Measurements from ENCODE around the gene BCL3.
A peak's percentile ranks its signal among the peaks of the same experiment; 100 is the strongest.
"Not testable (repeated sequence)": the region's sequence is repeated elsewhere in the genome, so short reads cannot be mapped to it uniquely, and the experiment has no call there.

BCL3 gene, protein sequence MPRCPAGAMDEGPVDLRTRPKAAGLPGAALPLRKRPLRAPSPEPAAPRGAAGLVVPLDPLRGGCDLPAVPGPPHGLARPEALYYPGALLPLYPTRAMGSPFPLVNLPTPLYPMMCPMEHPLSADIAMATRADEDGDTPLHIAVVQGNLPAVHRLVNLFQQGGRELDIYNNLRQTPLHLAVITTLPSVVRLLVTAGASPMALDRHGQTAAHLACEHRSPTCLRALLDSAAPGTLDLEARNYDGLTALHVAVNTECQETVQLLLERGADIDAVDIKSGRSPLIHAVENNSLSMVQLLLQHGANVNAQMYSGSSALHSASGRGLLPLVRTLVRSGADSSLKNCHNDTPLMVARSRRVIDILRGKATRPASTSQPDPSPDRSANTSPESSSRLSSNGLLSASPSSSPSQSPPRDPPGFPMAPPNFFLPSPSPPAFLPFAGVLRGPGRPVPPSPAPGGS

DNA sequence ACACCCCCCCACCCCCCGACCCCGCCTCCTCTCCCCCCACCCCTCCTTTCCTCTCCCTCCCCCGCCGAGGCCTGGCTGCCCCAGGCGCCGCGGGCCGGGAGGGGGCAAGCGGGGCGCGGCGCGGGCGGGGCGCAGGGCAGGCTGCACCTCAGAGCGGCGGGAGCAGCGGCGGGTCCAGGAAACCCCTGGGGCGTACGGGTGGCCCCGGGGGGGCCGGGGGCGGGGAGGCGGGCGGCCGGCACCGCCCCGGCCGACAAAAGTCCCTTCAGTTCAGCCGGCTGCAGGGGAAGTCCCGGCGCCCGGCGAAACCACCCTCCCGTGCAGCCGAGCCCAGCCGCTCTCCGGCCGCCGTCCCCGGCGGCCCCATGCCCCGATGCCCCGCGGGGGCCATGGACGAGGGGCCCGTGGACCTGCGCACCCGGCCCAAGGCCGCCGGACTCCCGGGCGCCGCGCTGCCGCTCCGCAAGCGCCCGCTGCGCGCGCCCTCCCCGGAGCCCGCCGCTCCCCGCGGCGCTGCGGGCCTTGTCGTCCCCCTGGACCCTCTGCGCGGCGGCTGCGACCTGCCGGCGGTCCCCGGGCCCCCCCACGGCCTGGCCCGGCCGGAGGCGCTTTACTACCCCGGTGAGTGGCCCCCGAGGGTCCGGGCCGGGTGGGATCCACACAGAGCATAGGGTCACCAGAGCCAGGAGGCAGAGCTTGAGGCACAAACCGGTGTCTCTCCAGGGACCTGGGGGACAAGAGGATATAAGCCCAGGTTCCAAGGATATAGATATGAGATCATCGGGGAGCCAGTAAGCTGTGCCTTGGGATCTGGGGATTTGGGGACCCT lies at the start of gene BCL3:
Gene BCL3, plus strand, starts transcription at position 283 of the 829 bp plus-strand sequence. Its CDS starts 83 bp downstream, at position 366.
- DNase-seq: peak; percentile 82

DNA sequence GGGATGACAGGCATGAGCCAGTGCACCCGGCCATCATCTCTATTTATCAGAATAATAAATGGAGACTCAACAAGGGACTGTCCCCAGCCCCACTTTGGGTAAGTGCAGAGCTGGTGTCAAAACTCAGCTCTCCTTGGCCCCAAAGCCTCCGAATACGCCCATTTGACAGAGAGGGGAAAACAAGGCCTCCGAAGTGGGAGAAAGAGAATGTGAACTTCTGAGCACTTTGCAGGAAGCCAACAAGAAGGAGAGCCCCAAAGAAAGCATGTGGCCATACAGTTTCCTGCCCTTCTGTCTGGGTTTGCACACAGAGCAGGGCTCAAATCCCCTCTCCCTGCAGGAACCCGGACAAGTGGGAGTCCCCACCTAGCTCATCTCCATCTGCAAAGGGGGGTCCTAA lies 48.0 kb upstream of the BCL3 start:
- no peak for DNase-seq

DNA sequence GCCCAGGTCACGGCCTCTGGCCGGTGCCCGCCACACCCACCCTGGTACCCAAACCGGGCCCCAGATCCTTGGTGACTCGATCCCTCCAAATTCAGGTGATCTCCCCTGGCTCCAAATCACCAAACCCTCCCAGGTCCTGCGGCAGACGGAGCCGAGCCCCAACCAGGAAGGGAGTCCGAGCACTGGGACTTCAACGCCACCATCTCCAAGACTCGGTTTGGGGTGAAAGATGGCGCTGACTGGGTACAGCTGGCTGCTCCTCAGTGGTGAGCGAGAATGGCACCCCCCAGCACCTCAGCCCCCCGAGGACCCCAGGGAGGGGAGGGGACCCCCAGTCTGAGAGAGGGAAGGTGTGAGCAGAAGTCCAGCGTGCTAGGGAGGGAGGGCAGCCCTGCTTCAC lies 47.3 kb upstream of the BCL3 start:
- DNase-seq: no peak

DNA sequence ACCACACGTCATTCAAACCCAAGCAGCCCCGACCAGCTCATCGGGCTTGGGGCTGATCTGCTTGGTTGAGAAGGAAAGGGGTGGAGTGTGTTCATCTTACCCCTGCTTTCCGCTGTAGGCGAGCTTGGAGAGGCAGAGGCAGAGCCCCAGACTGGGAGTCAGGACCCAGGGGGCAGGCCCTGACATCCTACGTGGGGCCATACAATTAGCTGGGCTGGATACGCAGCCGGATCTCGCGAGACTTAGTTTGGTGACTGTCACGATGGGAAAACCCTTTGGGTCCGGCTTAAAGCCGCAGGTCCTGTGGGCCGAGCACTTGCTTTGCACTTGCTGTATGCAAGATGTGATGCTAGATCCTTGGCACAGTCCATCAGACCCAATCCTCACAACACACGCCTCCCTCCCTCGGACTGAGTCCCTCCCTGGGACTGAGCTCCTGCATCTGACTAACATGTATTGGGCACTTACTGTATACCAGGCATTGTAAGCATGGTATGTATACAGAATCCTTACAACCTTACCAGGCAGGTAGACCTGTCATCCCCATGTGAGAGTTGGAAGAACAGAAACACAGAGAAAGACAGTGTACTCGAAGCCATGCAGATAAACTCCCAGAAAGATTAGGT lies 45.8 kb upstream of the BCL3 start:
- DNase-seq: no peak

DNA sequence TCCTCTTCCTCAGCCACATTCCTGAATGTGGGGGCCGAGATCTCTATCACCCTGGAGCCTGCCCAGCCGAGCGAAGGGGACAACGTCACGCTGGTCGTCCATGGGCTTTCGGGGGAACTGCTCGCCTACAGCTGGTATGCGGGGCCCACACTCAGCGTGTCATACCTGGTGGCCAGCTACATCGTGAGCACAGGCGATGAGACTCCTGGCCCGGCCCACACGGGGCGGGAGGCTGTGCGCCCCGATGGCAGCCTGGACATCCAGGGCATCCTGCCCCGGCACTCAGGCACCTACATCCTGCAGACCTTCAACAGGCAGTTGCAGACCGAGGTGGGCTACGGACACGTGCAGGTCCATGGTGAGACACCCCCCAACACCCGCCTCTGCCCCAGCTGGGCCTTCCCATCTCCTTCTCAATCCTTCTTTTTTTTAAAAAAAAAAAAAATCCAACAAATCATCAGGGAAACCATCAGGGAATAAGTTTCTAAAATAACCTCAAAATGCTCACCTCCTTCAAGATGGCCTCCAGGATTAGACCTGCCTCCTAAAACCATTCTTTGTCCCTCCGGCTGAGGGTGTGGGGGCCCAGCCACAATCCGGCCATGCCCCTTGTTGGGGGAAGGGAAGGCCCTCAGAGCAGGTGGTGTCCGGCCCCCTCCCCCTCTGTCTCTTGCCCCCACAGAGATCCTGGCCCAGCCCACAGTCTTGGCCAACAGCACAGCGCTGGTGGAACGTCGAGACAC lies 45.0 kb upstream of the BCL3 start:
- no peak for DNase-seq

DNA sequence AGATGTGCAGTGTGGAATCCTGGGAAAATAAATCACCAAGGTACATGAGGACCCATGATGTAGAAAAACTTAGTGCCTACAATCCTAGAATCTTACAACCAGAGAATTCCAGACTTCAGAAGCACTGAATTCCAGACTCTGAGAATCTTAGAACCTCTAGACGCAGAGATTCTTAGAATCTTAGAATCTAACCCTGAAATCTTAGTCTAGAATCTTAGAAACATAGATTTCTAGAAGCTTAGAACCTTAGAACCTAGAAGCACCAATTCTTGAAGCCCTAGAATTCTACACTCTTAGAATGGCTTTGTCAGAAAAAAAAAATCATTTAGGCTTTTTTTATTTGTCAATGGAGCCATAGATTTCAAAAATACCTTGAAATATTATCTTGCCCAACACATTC lies 43.5 kb upstream of the BCL3 start:
- no peak for DNase-seq

DNA sequence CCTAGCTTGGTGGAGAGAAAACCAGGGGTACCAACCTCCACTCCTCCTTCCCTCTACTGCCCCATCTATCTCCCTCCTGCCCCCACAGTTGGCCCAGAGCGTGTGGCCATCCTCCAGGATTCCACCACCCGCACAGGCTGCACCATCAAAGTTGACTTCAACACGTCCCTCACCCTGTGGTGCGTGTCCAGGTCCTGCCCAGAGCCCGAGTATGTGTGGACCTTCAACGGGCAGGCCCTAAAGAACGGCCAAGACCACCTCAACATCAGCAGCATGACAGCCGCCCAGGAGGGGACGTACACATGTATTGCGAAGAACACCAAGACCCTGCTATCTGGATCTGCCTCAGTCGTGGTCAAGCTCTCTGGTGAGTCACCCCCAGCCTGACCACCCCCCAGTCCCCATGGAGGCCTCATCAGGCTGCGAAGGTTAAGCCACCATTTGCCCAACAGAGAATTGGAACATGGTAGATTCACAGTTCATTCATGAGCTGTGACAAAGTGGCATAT lies 43.0 kb upstream of the BCL3 start:
- no peak for DNase-seq

DNA sequence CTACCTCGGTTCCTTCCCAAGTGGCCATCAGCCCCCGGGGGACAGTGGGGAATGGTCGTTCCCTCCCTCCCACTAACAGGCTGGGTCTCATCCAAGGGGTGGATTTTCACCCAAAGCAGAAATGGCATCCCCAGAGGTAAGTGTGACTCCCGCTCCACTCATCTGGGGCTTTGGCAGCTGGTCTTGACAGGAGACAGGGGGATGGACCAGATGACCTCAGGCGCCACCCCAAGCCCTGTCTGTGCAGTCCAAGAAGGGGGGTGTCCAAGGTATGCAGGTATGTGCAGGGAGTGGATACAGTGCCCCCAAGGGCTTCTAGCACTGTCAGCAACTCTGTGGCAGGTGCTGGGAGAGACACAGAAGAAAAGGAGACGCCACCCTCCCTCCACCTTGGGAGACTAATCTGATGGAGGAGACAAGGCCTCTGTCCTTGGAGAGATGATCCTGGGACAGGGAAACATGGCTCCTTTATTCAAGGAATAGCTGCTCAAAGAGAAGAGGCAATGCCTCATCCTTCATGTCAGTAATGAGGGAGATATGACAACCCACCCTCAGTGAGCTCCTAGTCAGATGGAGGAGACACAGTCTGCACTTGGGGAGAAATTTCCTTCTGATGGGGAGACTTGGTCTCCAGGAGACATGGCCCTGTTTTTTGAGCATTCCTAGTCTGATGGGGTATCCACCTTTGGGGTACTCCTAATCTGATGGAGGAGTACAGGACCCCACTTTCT lies 41.8 kb upstream of the BCL3 start:
- DNase-seq: no peak

DNA sequence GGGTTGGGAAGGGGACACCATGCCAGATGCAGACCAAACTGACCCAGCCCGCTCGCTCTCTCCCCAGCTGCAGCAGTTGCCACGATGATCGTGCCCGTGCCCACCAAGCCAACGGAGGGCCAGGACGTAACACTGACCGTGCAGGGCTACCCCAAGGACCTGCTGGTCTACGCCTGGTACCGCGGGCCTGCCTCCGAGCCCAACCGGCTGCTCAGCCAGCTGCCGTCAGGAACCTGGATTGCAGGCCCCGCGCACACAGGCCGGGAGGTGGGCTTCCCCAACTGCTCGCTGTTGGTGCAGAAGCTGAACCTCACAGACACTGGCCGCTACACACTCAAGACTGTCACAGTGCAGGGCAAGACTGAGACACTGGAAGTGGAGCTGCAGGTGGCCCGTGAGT lies 40.7 kb upstream of the BCL3 start:
- no peak for DNase-seq

DNA sequence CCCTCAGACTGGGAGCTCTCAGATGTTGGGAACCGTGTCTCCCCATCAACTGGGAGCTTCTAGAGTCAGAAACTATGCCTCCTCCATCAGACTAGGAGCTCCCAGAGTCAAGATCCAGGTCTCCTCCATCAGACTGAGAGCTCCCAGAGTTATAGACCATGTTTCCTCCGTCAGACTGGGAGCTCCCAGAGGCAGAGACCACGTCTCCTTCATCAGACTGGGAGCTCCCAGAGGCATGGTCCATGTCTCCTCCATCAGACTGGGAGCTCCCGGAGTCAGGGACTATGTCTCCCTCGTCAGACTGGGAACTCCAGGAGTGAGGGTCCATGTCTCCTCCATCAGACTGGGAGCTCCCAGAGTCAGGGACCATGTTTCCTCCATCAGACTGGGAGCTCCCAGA lies 39.6 kb upstream of the BCL3 start:
- DNase-seq: no peak

DNA sequence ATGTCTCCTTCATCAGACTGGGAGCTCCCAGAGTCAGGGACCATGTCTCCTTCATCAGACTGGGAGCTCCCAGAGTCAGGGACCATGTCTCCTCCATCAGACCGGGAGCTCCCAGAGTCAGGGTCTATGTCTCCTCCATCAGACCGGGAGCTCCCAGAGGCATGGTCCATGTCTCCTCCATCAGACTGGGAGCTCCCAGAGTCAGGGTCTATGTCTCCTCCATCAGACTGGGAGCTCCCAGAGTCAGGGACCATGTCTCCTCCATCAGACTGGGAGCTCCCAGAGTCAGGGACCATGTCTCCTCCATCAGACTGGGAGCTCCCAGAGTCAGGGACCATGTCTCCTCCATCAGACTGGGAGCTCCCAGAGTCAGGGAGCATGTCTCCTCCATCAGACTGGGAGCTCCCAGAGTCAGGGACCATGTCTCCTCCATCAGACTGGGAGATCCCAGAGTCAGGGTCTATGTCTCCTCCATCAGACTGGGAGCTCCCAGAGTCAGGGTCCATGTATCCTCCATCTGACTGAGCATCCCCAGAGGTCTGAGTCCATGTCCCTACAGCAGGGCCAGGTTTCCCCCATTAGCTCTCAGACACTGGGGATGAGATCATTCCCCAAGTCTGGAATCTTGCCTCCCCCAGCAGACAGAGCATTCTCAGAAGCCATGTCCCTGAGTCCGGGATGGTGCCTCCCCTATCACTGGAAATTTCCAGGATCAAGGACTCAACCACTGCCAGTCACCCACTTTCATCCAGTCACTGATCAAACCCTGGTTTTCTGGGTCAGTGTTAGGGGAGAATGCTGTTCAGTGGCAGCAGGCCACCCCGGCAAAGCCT lies 38.9 kb upstream of the BCL3 start:
- not testable (repeated sequence) for DNase-seq

DNA sequence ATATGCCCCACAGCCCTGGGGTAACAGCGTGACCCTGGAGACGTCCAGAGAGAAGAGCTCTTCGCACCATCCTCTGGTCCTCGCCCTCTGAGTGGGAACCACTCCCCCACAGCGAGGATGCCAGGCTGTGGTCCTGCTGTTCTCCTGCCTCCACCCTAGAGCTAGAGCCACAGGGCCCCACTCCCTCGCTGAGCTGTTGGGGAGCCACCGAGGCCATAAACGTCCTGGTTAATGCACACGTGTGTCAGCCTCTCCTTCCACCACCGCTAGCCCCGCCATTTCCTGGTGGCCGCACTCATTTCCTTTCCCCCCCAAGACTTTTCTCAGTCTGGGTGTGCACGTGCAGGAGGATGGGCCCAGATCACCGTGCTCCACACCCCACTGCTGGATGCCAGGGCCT lies 38.0 kb upstream of the BCL3 start:
- DNase-seq: no peak

DNA sequence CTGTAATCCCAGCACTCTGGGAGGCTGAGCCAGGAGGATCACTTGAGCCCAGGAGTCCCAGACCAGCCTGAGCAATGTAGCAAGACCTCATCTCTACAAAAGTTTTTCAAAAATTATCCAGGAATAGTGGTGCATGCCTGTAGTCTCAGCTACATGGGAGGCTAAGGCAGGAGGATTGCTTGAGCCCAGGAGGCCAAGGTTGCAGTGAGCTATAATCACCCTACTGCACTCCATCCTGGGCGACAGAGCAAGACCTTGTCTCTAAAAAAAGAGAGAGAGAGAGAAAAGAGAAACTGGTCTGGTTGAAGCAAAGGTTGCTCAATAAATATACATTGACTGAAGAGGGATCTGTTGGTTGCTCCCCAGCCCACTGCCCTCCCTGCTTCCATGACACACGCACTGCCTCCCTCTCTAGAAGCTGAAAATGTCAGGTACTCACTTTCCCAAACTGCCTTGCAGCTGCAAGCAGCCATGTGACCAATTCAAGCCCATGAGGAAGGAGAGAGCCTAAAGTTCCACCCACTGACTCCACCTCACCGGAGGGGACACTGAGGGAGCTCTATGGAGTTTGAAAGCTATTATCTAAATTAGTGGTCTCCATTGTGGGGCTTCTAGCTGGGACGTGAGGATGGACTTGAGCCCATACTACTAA lies 35.5 kb upstream of the BCL3 start:
- no peak for DNase-seq

DNA sequence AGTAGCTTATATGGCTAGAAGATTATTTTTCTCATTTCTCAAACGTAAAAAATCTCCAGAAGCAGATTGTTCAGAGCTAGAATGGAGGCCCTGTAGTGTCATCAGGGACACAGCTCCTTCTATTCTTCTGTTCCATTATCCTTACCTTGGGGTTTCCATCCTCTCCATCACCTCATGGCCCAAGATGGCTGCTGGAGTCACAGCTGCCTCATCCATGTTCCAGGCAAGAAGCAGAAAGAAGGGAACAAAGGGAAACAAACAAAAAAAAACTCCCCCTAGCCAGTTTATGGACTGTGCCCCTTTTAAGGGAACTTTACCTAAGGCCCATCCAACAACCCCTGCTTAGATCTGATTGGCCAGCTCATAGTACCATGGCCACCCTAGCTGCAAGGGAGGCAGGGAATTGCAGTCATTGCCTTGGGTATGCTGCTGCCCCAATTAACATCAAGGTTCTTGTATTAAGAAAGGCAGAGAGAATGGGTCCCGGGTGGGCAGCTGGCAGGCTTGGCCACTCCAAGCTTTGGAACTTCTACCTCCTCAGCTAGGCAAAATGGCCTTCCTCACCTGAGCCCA lies 33.8 kb upstream of the BCL3 start:
- DNase-seq: no peak

DNA sequence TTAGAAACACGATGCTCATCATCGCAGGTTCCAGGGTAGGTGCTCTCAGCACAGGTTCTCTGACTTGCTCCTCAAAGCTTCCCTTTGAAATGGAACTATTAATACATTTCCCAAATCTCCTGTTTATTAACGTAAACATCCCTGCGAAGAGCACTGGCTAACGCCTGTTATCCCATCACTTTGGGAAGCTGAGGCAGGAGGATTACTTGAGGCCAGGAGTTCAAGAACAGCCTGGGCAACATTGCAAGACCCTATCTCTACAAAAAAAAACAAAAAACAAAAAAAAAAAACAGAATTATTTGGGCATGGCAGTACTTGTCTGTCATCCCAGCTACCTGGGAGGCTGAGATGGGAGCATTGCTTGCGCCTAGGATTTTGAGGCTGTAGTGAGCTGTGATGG lies 30.9 kb upstream of the BCL3 start:
- no peak for DNase-seq

DNA sequence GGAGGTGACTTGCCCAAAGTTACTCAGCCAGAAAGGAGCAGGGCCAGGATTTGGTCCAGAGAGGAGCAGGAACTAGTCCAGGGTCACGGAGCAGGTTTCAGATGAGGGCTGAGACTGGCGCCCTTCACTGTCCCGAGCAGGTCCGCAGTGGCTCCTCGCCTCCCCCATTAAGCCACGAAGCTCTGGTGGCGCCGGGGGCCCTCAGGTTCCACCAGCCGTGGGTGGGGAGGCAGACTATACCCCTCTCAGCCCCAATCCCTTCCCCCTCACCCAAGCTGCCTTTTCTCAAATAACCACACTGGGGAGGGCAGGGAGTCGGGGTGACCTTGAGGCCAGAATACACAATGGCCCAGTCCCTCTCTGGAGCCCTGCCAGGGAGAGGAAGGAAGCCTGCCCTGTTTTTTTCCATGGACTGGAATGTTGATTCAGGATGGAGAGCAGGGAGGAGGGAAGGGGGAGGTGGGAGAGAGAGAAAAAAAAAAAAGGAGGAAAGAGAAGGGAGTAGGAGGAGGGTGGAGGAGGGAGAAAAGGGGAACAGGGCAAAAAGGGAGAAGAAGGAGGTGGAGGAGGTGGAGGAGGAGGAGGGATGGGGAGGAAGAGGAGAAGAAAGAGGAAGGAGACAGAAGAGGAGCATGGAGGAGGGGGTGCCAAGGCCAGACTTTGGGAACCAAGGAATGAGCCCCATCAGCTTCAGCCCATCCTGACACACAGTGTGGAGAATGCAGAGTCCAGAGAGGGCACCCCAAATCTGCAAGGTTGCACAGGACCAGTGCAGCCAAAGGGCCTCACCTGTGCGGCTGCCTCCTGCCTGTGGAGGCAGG lies 29.9 kb upstream of the BCL3 start:
- DNase-seq: no peak

DNA sequence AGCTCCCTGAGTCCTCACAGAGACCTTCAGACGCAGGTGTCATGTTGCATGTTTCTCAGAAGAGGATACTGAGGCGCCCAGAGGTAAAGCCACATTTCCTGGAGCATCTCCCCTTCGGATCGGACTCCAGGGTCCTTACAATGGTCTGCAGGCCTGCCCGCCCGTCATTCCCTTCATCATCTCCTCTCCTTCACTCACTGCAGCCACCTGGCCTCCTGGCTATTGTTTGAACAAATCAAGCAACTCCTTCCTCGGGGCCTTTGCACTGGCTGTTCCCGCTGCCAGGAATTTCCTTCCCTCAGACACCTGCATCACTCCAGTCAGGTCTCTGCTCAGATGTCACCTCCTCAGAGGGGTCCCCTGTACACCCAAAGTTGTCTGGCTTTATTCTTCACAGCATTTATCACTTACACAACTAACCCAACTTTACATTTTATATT lies 29.2 kb upstream of the BCL3 start:
- no peak for DNase-seq

DNA sequence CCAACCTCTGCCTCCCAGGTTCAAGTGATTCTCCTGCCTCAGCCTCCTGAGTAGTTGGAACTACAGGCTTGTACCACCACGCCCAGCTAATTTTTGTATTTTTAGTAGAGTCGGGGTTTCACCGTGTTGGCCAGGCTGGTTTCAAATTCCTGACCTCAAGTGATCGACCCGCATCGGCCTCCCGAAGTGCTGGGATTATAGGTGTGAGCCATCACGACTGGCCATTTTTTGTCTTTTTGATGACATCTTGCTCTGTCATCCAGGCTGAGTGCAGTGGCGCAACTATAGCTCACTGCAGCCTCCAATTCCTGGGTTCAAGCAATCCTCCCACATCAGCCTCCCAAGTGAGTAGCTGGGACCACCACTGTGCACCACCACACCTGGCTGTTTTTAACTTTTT lies 28.1 kb upstream of the BCL3 start:
- DNase-seq: not testable (repeated sequence)

DNA sequence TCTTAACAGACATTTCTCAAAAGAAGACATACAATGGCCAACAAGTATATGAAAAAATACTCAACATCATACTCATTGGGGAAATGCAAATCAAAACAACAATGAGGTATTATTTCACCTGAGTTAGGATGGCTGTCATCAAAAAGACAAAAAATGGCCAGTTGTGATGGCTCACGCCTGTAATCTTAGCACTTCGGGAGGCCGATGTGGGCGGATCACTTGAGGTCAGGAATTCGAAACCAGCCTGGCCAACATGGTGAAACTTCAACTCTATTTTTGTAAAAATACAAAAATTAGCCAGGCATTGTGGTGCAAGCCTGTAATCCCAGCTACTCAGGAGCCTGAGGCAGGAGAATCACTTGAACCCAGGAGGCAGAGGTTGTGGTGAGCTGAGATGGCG lies 27.6 kb upstream of the BCL3 start:
- no peak for DNase-seq

All from CD4-positive, alpha-beta T cell treated with Interleukin-17A for 4 hours (primary cell).